HG03460 (cell line): ENCODE results near the gene CEMIP.

Experiments used
- ATAC-seq: cut with Tn5 transposase; IDR thresholded peaks from one replicate; pipeline ENCODE4 v1.9.1; 2021; ENCODE audit not compliant: unreplicated experiment

Gene CEMIP

GRCh38 chr15:81000144-81000623 lies 221.0 kb downstream of the CEMIP start:
- peak; percentile 1 for ATAC-seq

- peak; percentile 58 for ATAC-seq
Measured at GRCh38 chr15:81000624-81001151, 221.5 kb downstream of the CEMIP start, which contains the start of gene TLNRD1. Gene TLNRD1 (plus strand): TSS chr15:81000923. CDS start chr15:81002272, 1,349 bp downstream.
